HepG2 (cell line): ENCODE results near the gene ZNF425. TPM values are rescaled to one million over a fixed set of nuclear protein-coding genes. Genes with fewer than 3 reads are reported as not detected.

Source experiments
- CAMTA2 ChIP-seq: sonication (generic); formaldehyde crosslinking; IDR thresholded peaks from 2 replicates; pipeline ENCODE4 v1.4.0; 2020; ENCODE audit warnings: mild to moderate bottlenecking, missing genetic modification reagents, borderline replicate concordance
- CBX5 ChIP-seq: sonication (generic); formaldehyde crosslinking; IDR thresholded peaks from 2 replicates; pipeline ENCODE4 v1.4.0; 2020; ENCODE audit warnings: missing genetic modification reagents, borderline replicate concordance
- HIVEP1 ChIP-seq: sonication (generic); formaldehyde crosslinking; IDR thresholded peaks from 2 replicates; pipeline ENCODE4 v1.4.0; 2020; ENCODE audit warnings: mild to moderate bottlenecking, missing genetic modification reagents
- MEIS2 ChIP-seq: sonication (generic); formaldehyde crosslinking; IDR thresholded peaks from 2 replicates; pipeline ENCODE4 v1.9.0; 2021; ENCODE audit warnings: mild to moderate bottlenecking, missing genetic modification reagents
- MIXL1 ChIP-seq: IDR thresholded peaks from 2 replicates; pipeline ENCODE4 v1.6.1; 2016
- PTBP1 ChIP-seq: fragments of 200-400 bp; formaldehyde crosslinking; IDR thresholded peaks from 2 replicates; pipeline ENCODE4 v1.6.1; 2018; ENCODE audit warnings: low read length, low read depth; ENCODE audit not compliant: poor library complexity, severe bottlenecking
- SAFB2 ChIP-seq: sonication (generic); formaldehyde crosslinking; IDR thresholded peaks from 2 replicates; pipeline ENCODE4 v1.5.1; 2020; ENCODE audit warnings: missing genetic modification reagents, low read depth, mild to moderate bottlenecking, borderline replicate concordance
- SIX1 ChIP-seq: sonication (generic); formaldehyde crosslinking; IDR thresholded peaks from 2 replicates; pipeline ENCODE4 v1.4.0; 2020; ENCODE audit warnings: missing genetic modification reagents, borderline replicate concordance
- SMARCE1 ChIP-seq: fragments of 450-650 bp; IDR thresholded peaks from 2 replicates; pipeline ENCODE4 v1.6.1; 2017; ENCODE audit warnings: borderline replicate concordance
- SRY ChIP-seq: sonication (generic); formaldehyde crosslinking; IDR thresholded peaks from 2 replicates; pipeline ENCODE4 v1.8.0; 2022; ENCODE audit warnings: mild to moderate bottlenecking, missing genetic modification reagents
- TAF1 ChIP-seq: sonication (generic); formaldehyde crosslinking; IDR thresholded peaks from 2 replicates; pipeline ENCODE4 v1.4.0; 2020; ENCODE audit warnings: missing genetic modification reagents
- TBP ChIP-seq: sonication (generic); formaldehyde crosslinking; IDR thresholded peaks from 2 replicates; pipeline ENCODE4 v1.5.0; 2020; ENCODE audit warnings: missing genetic modification reagents
- TBX2 ChIP-seq: sonication (generic); formaldehyde crosslinking; IDR thresholded peaks from 2 replicates; pipeline ENCODE4 v1.5.0; 2020; ENCODE audit warnings: missing genetic modification reagents, mild to moderate bottlenecking, borderline replicate concordance
- THYN1 ChIP-seq: sonication (generic); formaldehyde crosslinking; IDR thresholded peaks from 2 replicates; pipeline ENCODE4 v1.8.1; 2023; ENCODE audit warnings: low read depth, mild to moderate bottlenecking, moderate library complexity, missing genetic modification reagents, borderline replicate concordance
- ZNF33A ChIP-seq: sonication (generic); formaldehyde crosslinking; IDR thresholded peaks from 2 replicates; pipeline ENCODE4 v1.5.1; 2020; ENCODE audit warnings: missing genetic modification reagents, mild to moderate bottlenecking, moderate library complexity, borderline replicate concordance
- ZNF367 ChIP-seq: sonication (generic); formaldehyde crosslinking; IDR thresholded peaks from 2 replicates; pipeline ENCODE4 v1.4.0; 2020; ENCODE audit warnings: missing genetic modification reagents, borderline replicate concordance
- ZNF589 ChIP-seq: sonication (generic); formaldehyde crosslinking; conservative IDR thresholded peaks from 2 replicates; pipeline ENCODE4 v1.8.0; 2022; ENCODE audit warnings: mild to moderate bottlenecking, moderate library complexity, missing genetic modification reagents
- ZNF790 ChIP-seq: sonication (generic); formaldehyde crosslinking; IDR thresholded peaks from 2 replicates; pipeline ENCODE4 v1.8.0; 2022; ENCODE audit warnings: missing genetic modification reagents, mild to moderate bottlenecking, borderline replicate concordance
- ZSCAN12 ChIP-seq: sonication (generic); formaldehyde crosslinking; IDR thresholded peaks from 2 replicates; pipeline ENCODE4 v1.9.0; 2021; ENCODE audit warnings: mild to moderate bottlenecking, missing genetic modification reagents
- polyA plus RNA-seq, 8 experiments: library from polyadenylated mRNA; depleted of rRNA in 3 of 8; stranded (reverse) in 7 of 8; unstranded in 1 of 8; fragments of >200 nt; fragmentation: Illumina TruSeq in 4 of 8; extraction: Trizol in 4 of 8; gene quantifications; 2 replicates each; pipeline versions ENCODE4 v1.2.1 to v1.2.3, GENCODE V29; 2011 to 2016; ENCODE audit warnings: low read depth in 4 of 8, missing spikeins in 1 of 8, mixed read lengths in 1 of 8; ENCODE audit not compliant: insufficient read depth in 1 of 8
- total RNA-seq, 5 experiments: library from RNA; depleted of rRNA; stranded (reverse); fragments of >200 nt; fragmentation: Illumina TruSeq; extraction: Trizol; gene quantifications; 2 replicates each; pipeline ENCODE4 v1.2.3, GENCODE V29; 2016; ENCODE audit warnings: low read depth in 1 of 5
- TF ChIP-seq, protein P1 (sequence below): sonication (generic); formaldehyde crosslinking; IDR thresholded peaks from 2 replicates; pipeline ENCODE4 v1.8.1; 2023; ENCODE audit warnings: mild to moderate bottlenecking, missing genetic modification reagents
- TF ChIP-seq, protein P2 (sequence below): sonication (generic); formaldehyde crosslinking; IDR thresholded peaks from 2 replicates; pipeline ENCODE4 v1.5.1; 2020; ENCODE audit warnings: missing genetic modification reagents, mild to moderate bottlenecking, borderline replicate concordance
- TF ChIP-seq, protein P3 (sequence below): sonication (generic); formaldehyde crosslinking; IDR thresholded peaks from 2 replicates; pipeline ENCODE4 v1.4.0; 2020; ENCODE audit warnings: mild to moderate bottlenecking, missing genetic modification reagents, borderline replicate concordance
- TF ChIP-seq, protein P4 (sequence below): sonication (generic); formaldehyde crosslinking; IDR thresholded peaks from 2 replicates; pipeline ENCODE4 v1.4.0; 2020; ENCODE audit warnings: missing genetic modification reagents

ZNF425 gene
- total and polyA plus RNA-seq, 2 of the 13 experiments (the other 11 are each of a cell fraction or from before 2014, with no cell fraction given), result 0.51 to 1.1 TPM

DNA sequence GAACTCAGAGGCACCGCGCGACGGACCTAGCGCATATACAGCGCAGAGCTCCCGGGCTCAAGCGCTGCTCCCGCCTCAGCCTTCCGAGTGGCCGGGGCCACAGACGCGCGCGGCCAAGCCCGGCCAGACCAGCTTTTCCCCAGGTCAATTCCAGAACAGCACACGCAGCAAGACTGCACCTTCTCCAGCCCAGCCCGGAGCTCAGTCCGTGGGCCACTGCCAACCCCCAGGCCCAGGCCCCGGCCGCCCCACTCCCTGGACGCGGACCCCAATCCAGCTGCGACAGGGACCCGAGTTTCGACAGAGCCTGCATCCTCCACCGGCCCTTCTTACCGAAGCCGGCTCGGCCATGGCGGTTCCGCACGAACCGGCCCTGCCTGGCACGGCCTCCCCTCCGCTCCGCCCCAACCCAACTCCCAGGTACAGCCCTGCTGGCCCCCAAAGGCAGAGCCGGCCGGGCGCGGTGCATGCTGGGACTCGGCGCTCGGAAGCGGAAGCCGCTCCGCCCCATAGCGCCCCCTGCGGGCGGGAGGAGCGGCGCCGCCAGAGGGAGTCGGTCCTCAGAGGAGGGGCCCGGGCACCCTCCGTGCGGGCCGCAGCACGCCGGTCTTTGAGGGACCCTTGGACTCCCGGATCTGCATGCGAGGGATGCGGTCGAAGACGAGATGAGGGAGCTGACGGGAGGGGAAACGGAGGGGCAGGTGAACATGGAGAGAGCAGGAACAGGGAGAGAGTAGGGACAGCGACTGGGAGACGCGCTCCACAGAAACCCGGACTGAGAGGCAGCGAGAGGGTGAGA lies at the start of gene ZNF425 (continued):
- TF ChIP-seq ZNF33A, result peak; percentile 93; the same call in 1 of the 2 replicates
- TF ChIP-seq, protein P1, sequence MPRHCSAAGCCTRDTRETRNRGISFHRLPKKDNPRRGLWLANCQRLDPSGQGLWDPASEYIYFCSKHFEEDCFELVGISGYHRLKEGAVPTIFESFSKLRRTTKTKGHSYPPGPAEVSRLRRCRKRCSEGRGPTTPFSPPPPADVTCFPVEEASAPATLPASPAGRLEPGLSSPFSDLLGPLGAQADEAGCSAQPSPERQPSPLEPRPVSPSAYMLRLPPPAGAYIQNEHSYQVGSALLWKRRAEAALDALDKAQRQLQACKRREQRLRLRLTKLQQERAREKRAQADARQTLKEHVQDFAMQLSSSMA (CRISPR knock-in tag), result peak; percentile 58
- TF ChIP-seq THYN1 (CRISPR knock-in tag), result no peak
- TF ChIP-seq, protein P2, sequence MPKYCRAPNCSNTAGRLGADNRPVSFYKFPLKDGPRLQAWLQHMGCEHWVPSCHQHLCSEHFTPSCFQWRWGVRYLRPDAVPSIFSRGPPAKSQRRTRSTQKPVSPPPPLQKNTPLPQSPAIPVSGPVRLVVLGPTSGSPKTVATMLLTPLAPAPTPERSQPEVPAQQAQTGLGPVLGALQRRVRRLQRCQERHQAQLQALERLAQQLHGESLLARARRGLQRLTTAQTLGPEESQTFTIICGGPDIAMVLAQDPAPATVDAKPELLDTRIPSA (CRISPR knock-in tag), result peak; percentile 66; the same call in 1 of the 2 replicates
- no peak; the same call in 1 of the 2 replicates for TF ChIP-seq HIVEP1 (CRISPR knock-in tag)
- peak; percentile 73 for TF ChIP-seq MIXL1 (CRISPR knock-in tag)
- peak; percentile 19; the same call in 1 of the 2 replicates for TF ChIP-seq SIX1 (CRISPR knock-in tag)
- TF ChIP-seq CBX5, result 0 out of 2 replicates have a peak, but pooled peaks have one; percentile 58
- TF ChIP-seq PTBP1, result no peak
- 0 out of 2 replicates have a peak, but pooled peaks have one; percentile 57 for TF ChIP-seq ZNF367 (CRISPR knock-in tag)
- peak; percentile 51; the same call in 1 of the 2 replicates for TF ChIP-seq SRY (CRISPR knock-in tag)
- TF ChIP-seq, protein P3, sequence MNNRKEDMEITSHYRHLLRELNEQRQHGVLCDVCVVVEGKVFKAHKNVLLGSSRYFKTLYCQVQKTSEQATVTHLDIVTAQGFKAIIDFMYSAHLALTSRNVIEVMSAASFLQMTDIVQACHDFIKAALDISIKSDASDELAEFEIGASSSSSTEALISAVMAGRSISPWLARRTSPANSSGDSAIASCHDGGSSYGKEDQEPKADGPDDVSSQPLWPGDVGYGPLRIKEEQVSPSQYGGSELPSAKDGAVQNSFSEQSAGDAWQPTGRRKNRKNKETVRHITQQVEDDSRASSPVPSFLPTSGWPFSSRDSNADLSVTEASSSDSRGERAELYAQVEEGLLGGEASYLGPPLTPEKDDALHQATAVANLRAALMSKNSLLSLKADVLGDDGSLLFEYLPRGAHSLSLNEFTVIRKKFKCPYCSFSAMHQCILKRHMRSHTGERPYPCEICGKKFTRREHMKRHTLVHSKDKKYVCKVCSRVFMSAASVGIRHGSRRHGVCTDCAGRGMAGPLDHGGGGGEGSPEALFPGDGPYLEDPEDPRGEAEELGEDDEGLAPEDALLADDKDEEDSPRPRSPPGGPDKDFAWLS (CRISPR knock-in tag), result 0 out of 2 replicates have a peak, but pooled peaks have one; percentile 56
- peak; percentile 30; the same call in 1 of the 2 replicates for TF ChIP-seq ZNF790 (CRISPR knock-in tag)
- TF ChIP-seq SMARCE1, result no peak
- TF ChIP-seq ZSCAN12, result no peak
- TF ChIP-seq, protein P4, sequence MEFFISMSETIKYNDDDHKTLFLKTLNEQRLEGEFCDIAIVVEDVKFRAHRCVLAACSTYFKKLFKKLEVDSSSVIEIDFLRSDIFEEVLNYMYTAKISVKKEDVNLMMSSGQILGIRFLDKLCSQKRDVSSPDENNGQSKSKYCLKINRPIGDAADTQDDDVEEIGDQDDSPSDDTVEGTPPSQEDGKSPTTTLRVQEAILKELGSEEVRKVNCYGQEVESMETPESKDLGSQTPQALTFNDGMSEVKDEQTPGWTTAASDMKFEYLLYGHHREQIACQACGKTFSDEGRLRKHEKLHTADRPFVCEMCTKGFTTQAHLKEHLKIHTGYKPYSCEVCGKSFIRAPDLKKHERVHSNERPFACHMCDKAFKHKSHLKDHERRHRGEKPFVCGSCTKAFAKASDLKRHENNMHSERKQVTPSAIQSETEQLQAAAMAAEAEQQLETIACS (CRISPR knock-in tag), result peak; percentile 38
- TF ChIP-seq SAFB2 (CRISPR knock-in tag), result 0 out of 2 replicates have a peak, but pooled peaks have one; percentile 61
- peak; percentile 89 for TF ChIP-seq MEIS2 (CRISPR knock-in tag)
- TF ChIP-seq CAMTA2 (CRISPR knock-in tag), result peak; percentile 93; the same call in 1 of the 2 replicates
- 0 out of 2 replicates have a peak, but pooled peaks have one; percentile 68 for TF ChIP-seq TBP
- TF ChIP-seq ZNF589 (CRISPR knock-in tag), result no peak; the same call in 1 of the 2 replicates
- TF ChIP-seq TAF1, result peak; percentile 98
- peak; percentile 86 for TF ChIP-seq TBX2 (CRISPR knock-in tag)
